Kidney (tissue), 14 donors: ENCODE measurements around the gene FAM151A. TPM values are rescaled to one million over a fixed set of nuclear protein-coding genes. Genes with fewer than 3 reads are reported as not detected.
A peak's percentile ranks its signal among the peaks of the same experiment; 100 is the strongest.

ENCODE experiments used
- DNase-seq, 5 donors: peaks; one replicate each; pipeline ENCODE4 v3.0.0-alpha.2; 2013 to 2020
- FAIRE-seq: peaks from 2 replicates; lab custom pipeline; 2012; peaks lifted over from hg19 to GRCh38; lab: Jason Lieb, UNC
- H3K27ac ChIP-seq, 2 donors: one replicate each; pipeline ENCODE4 v1.7.0; 2013; ENCODE audit warnings: low read depth in 2 of 2, low read length in 2 of 2, inconsistent platforms in 1 of 2
- H3K27me3 ChIP-seq: one replicate; pipeline ENCODE4 v1.7.1; 2013; ENCODE audit warnings: low read length, inconsistent platforms; ENCODE audit not compliant: control insufficient read depth, insufficient read depth
- H3K36me3 ChIP-seq, 3 donors: one replicate each; pipeline versions ENCODE4 v1.7.0 to v1.7.1; 2013; ENCODE audit warnings: low read length in 3 of 3, control low read depth in 1 of 3, inconsistent platforms in 1 of 3; ENCODE audit not compliant: insufficient read depth in 3 of 3, control insufficient read depth in 2 of 3
- H3K4me1 ChIP-seq, 3 donors: one replicate each; pipeline versions ENCODE4 v1.7.0 to v1.7.1; 2013; ENCODE audit warnings: low read length in 3 of 3, inconsistent platforms in 1 of 3, low read depth in 1 of 3; ENCODE audit not compliant: control insufficient read depth in 2 of 3, insufficient read depth in 2 of 3
- H3K4me3 ChIP-seq, 3 donors: one replicate each; pipeline versions ENCODE4 v1.7.0 to v1.8.1; 2013; ENCODE audit warnings: low read length in 3 of 3, control low read depth in 1 of 3, inconsistent platforms in 1 of 3
- H3K9ac ChIP-seq, 3 donors: one replicate each; pipeline versions ENCODE4 v1.7.0 to v1.7.1; 2013; ENCODE audit warnings: low read length in 3 of 3, control low read depth in 1 of 3, inconsistent platforms in 1 of 3
- H3K9me3 ChIP-seq, 3 donors: one replicate each; pipeline versions ENCODE4 v1.7.0 to v1.7.1; 2013; ENCODE audit warnings: low read length in 3 of 3, control low read depth in 1 of 3, inconsistent platforms in 1 of 3; ENCODE audit not compliant: control insufficient read depth in 2 of 3, insufficient read depth in 1 of 3
- intact Hi-C: fragments of 100-400 bp; cut with DNase I; formaldehyde crosslinking; loops from one replicate; pipeline ENCODE4 v1.11.1; 2022
- polyA plus RNA-seq: library from polyadenylated mRNA; stranded (reverse); fragments of 350-450 nt; fragmentation: Illumina TruSeq; extraction: RNeasy Lipid Tissue Mini Kit (QIAGEN cat#74804); gene quantifications from one replicate; pipeline ENCODE4 v1.2.3, GENCODE V29; 2014; ENCODE audit warnings: low read depth, low replicate concordance; ENCODE audit not compliant: insufficient read depth
- total RNA-seq: library from RNA; stranded (reverse); fragmentation: NEBNext Ultra II Directional; extraction: Animal tissue kit (Norgen Biotek cat#: 25700); gene quantifications from one replicate; pipeline ENCODE4 v1.2.1, GENCODE V29; 2021
- TF ChIP-seq, protein P1 (sequence below): IDR thresholded peaks from 3 replicates; pipeline ENCODE4 v1.5.1; 2012; ENCODE audit warnings: mild to moderate bottlenecking, moderate library complexity, borderline replicate concordance; ENCODE audit not compliant: insufficient read depth; ENCODE audit errors: extremely low read depth
- donor health status: control.
- donor health status: control.
- donor health status: control.
- donor health status: control.
- donor health status: control.
- donor health status: DM: yes; HTN: yes; CAD: no.
- donor health status: Normal renal cell carcinoma (clear cell type).

FAM151A gene
- total and polyA plus RNA-seq, 2 donors from 2014 or later = 237 TPM; not detected in 1

DNA sequence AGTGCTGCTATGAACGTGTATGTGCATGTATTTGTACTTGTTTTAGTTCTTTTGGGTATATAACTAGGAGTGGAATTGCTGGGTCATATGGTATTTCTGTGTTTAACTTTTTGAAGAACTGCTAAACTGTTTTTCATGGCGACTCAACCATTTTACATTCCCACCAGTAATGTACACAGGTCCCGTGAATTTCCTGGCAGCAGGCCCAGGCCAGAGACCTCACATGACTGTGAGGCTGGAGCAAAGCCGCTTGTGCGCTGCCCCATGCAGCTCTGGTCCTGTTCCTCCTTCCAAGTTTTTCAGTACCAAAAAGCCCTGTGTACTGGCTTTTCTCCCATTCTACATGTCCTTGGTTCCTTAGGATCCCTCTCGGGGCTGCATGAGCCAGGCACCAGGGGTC is 45.7 kb downstream of the FAM151A start:
- H3K4me1 ChIP-seq = peaks cover 0 to 38% (median 28%) of the 10 kb centered on the region in 3 donors
- no peaks in the 10 kb centered on the region for H3K9me3 ChIP-seq
- intact Hi-C loops = no loop called here
- H3K27ac ChIP-seq = peak overlapping the region; percentile 73 to 84
- H3K9ac ChIP-seq = peak overlapping the region in 1 of 3 donors; percentile 59
- no peaks in the 10 kb centered on the region for H3K27me3 ChIP-seq
- no peaks in the 10 kb centered on the region for H3K36me3 ChIP-seq
- TF ChIP-seq, protein P1, sequence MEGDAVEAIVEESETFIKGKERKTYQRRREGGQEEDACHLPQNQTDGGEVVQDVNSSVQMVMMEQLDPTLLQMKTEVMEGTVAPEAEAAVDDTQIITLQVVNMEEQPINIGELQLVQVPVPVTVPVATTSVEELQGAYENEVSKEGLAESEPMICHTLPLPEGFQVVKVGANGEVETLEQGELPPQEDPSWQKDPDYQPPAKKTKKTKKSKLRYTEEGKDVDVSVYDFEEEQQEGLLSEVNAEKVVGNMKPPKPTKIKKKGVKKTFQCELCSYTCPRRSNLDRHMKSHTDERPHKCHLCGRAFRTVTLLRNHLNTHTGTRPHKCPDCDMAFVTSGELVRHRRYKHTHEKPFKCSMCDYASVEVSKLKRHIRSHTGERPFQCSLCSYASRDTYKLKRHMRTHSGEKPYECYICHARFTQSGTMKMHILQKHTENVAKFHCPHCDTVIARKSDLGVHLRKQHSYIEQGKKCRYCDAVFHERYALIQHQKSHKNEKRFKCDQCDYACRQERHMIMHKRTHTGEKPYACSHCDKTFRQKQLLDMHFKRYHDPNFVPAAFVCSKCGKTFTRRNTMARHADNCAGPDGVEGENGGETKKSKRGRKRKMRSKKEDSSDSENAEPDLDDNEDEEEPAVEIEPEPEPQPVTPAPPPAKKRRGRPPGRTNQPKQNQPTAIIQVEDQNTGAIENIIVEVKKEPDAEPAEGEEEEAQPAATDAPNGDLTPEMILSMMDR = no peak
- H3K4me3 ChIP-seq = no peak overlapping the region
- DNase-seq (peak in 4 of 5 donors; percentile 48 to 90 (median 67)), FAIRE-seq (peak; percentile 35)

DNA sequence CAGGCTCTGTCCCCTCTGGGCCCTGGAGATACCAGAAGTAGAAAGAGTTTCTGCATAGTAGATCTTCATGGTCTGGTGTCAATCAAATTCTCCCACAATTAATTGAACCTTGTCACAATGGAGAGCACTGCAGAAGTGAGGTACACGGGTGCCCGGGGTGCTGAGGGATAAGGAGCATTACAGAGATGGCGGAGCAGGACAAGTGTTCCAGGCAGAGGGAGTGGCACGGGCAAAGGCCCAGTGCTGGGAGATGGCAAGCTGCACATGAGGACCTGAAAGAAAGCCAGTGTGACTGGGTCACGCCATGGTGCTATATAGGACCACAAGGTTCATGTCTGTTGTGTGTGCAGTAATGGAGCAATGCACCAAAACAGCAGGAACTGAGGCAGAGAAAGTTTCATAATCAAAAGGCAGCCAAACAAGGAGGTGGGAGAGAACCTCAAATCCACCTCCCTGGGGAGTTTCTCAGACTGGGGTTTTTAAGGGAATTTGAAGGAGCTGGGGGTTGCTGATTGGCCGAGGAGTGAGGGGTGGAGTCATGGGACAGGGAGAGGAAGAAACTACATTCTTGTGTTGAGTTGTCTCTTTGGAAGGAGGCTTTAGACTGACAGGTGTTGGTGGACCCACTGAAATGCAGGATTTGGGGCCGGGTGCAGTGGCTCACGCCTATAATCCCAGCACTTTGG is 47.6 kb downstream of the FAM151A start:
- Histone ChIP-seq H3K9me3 (no peaks in the 10 kb centered on the region), H3K36me3 (no peaks in the 10 kb centered on the region), H3K4me3 (no peak overlapping the region), H3K27me3 (no peaks in the 10 kb centered on the region), H3K4me1 (peaks cover 0 to 24% (median 15%) of the 10 kb centered on the region in 3 donors), H3K9ac (no peak overlapping the region), H3K27ac (peak overlapping the region in 1 of 2 donors; percentile 47)
- FAIRE-seq = no peak
- TF ChIP-seq, protein P1 = no peak
- intact Hi-C loops = no loop called here
- peak in 1 of 5 donors; percentile 63 for DNase-seq

DNA sequence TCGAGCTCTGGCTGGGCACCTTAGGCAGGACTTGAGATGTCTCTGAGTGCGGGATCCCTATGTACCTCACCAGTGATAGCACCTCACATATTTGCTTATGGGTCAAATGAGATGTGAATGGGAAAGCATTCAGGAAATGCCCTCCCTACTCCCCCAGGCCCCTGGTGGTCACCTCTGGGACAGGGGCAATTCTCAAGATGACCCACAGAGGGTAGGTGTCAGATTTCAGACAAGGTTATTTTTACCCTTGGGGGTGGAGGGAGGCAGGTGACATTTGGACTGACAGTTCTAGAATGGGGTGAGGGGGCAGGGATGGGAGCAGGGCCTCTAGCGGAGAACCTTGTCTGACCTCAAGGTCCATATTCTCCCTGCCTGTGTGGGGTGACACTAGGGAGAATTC is 48.2 kb downstream of the FAM151A start:
- Histone ChIP-seq H3K4me3 (no peak overlapping the region), H3K9ac (no peak overlapping the region), H3K27ac (peak overlapping the region in 1 of 2 donors; percentile 47), H3K9me3 (no peaks in the 10 kb centered on the region), H3K4me1 (peaks cover 0 to 18% (median 10%) of the 10 kb centered on the region in 3 donors), H3K27me3 (no peaks in the 10 kb centered on the region), H3K36me3 (no peaks in the 10 kb centered on the region)
- FAIRE-seq = no peak
- DNase-seq = peak in 2 of 5 donors; percentile 26 to 32
- TF ChIP-seq, protein P1 = no peak
- intact Hi-C loops = no loop called here
